Germinal center (tissue), 1 donor: ENCODE results near the gene TIRAP.
A peak's percentile ranks its signal among the peaks of the same experiment; 100 is the strongest.
"Not testable (repeated sequence)": the region's sequence is repeated elsewhere in the genome, so short reads cannot be mapped to it uniquely, and the experiment has no call there.

ENCODE experiments used
- DNase-seq: peaks from one replicate; pipeline ENCODE4 v3.0.0; 2012; ENCODE audit warnings: mixed read lengths, low spot score

TIRAP gene

DNA sequence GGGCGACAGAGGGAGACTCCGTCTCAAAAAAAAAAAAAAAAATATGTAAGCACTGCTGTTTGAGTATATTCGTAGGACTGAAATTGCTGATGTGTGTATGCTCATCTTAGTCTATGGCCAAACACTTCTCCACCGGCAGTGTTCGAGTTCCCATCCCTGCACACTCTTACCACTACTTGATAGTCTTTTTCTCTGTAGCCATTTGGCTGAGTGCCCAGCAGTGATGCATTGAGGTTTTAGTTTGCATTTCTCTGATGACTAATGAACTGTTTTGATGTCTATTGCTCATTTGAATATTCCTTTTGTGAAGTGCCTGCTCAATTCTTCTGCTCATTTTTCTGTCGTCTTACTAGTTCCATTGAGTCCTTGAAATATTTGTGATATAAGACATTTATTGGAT, 1.9 kb downstream of the TIRAP start:
- DNase-seq, result no peak

DNA sequence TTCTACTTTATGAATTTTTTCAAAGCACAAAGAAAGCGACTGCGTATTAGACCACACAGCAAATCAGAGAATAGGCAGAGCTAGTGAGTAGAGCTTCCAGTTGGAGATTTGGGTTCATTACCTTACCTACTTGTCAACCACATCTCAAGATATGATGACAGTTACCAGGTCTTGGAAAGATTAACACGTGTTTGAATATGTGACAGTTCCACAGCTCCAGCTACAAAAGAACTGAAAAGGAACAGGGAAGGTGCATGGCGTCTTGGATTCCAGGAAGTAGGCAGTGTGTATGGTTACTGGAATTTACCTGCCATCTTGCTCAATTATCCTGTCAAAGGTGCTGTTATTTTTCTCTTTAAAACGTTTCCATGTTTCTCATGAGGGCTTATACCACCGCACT, 5.3 kb downstream of the TIRAP start:
- no peak for DNase-seq

DNA sequence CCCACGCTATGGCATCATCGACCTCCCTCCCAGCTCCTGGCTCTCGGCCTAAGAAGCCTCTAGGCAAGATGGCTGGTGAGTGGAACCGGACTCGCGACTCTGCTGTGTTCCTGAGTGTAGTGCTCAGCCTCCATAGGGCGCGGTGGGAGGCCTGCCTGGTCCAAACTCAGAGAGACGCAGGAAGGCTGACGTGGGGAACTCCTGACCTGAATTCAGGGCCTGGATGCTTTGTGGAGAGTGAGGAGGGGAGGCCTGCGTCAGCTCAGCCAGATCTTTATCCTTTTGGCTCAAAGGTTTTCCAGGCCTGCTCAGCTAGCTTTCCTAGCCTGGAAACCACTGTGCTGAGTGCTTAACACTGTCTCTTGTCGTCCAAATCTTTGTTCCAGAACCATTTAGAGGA, 8.0 kb downstream of the TIRAP start:
- no peak for DNase-seq

DNA sequence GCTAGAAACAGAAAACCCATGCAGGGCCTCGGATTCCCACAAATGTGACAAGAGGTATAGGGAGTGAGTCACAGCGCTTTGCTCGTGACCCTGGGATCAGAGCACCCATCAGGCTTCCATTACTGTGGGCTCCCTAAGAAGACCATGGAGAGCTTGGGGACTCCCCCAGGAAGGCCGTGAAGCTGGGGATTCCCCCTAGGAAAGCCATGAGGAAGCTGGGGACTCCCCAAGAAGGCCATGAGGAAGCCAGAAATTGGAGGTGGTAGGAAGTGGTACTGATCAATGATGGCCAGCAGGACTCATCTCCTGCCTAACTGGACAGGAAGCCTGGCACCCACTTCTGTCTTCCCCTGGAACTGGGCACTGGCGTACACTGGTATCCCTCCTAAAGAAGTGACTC, 10.8 kb downstream of the TIRAP start:
- no peak for DNase-seq

- DNase-seq, result no peak
These were observed 14.1 kb downstream of the TIRAP start for GRCh38 chr11:126297004-126297403.

DNA sequence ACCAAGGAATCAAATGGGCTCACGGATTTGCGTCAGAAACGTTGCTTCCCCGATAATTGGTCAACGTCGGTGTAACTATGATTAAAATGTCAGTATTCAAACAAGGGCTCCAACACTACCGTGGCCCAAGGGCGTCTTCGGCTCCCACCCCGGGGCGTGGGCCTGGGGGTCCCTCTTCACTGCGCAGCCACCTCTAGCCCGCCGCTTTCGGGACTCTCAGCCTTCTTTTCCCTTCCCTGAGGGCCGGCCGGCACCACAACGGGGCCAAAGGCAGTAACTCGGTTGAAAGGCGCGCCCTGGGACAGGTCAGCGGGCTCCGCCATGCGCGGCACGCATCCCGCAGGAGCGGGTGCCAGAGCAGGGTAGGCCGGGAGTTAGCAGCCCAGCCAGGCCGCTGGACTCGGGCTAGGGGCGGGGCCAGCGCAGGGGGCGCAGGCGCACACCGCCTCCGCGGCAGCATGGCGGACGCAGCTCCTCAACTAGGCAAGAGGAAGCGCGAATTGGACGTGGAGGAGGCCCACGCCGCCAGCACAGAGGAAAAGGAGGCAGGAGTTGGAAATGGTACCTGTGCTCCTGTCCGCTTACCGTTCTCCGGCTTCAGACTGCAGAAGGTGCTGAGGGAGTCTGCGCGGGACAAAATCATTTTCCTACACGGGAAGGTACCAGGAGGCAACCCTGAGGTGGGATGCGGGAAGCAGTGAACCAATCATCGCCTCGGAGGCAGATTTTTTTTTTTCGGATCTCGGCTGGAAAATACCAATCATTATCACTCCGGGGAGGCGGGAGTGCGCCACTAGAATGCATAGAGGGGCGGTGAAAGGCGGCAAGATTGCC, 20.9 kb downstream of the TIRAP start, which contains the start of gene DCPS:
TSS of gene DCPS (plus strand) at position 438 of the 834 bp plus-strand sequence. CDS start at position 459, 21 bp downstream.
- DNase-seq, result peak; percentile 93

GRCh38 chr11:126304457-126305075, 21.7 kb downstream of the TIRAP start:
- DNase-seq, result no peak

DNA sequence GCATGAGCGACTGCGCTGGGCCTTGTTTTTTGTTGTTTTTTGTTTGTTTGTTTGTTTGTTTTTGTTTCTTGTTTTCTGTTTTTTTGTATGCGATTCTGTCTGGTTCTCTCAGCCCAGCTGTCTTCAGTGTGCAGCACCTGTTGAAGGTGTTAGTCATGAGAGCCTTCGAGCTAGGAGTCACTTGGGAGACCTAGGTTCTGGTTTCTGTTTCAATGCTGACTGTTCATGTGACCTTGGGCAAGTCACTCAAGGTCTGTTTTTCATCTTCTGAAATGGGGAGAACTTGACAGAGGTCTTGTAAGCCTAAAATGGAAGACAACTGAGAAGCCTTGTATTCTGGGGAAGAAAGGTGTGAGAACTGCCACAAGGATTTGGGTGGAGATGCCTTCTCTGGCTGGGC, 22.8 kb downstream of the TIRAP start:
- peak; percentile 34 for DNase-seq

GRCh38 chr11:126307706-126308105, 24.8 kb downstream of the TIRAP start:
- no peak for DNase-seq

DNA sequence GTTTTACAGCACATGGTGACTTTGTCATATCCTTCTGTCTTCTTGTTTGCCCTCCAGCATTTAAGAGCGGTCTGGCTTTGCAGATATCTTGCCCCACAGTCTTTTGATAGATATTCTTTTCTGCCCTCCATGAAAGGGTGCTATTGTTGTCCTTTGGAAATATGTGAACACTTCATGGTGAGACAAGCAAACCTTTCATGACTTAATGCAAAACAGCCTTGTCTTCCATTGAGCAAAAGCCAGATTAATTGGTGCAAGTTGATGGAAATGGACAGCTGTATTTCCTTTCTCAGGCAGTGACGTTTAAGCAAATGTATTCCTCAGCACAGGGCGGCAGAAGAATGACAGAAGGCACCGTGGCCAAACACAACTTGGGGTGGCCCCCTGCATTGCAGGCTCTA, 25.4 kb downstream of the TIRAP start:
- no peak for DNase-seq

- not testable (repeated sequence) for DNase-seq
These were observed 25.9 kb downstream of the TIRAP start for GRCh38 chr11:126308771-126309170.

DNA sequence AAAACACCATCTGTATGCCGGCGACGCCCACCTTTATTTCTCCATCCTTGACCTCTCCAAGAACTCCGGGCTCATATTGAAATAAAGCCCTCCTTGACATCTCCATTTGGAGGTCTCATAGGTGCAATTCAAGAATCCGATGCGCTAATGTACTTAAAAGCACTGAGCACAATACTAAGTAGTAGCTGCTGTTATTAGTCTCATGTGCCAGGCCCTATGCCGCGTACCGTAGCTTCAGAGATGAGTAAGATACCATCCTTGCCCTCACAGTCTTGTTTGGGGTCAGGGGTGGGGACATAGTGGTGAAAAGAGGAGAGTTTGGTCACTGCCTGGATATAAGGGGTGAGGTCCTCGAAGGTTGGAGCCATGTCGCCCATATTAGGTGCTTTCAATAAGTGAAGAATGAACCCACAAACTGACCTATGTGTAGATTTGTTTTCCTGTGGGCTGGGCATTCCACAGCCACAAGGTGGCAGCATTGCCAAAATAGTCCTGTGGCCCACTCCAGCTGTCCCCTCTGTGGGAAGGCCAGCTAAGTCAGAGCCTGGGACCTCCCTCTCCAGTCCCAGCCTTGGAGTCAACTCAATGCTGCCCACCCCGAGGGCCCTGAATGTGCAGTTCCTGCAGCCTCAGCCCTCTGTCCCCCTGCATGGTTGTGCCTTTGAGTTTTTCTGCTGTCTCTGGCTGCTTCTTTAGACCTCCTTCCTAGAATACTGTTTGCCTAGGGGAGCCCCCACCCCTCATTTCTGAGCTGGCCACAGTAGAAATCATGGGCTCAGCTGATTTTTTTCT, 27.5 kb downstream of the TIRAP start:
- DNase-seq, result peak; percentile 47

GRCh38 chr11:126310992-126311310, 28.1 kb downstream of the TIRAP start:
- no peak for DNase-seq

DNA sequence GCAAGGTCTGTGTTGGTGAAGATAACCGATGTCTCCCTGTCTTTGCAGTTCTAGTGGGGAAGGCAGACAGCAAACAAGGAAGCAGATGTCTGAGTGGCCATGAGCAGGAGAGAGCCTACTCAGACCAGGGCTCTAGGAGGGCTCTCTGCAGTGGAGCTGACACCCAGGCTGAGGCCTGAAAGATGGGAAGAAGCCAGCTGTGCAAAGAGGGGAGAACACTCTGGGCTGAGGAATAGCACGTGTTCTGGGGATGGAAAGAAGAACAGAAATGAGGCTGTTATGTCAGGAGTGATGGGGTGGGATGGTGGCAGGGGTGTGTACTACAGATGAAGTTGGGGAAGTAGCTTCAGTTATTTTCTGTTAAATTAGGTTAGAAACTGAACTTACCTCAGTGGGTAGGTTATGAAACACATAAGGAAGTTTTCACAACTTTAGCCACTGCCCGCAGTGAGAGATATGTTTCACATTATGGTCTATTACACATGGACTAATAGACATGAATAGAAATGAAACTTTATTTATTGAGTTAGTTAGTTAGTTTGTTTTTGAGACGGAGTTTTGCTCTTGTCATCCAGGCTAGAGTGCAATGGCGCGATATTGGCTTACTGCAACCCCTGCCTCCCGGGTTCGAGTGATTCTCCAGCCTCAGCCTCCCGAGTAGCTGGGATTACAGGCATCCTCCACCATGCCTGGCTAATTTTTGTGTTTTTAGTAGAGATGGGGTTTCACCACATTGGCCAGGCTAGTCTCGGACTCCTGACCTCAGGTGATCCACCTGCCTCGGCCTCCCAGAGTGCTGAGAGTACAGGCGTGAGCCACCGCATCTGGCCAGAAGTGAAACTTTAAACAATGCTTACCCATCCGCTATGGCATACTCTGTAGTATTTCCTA, 28.8 kb downstream of the TIRAP start:
- DNase-seq, result no peak

- DNase-seq, result no peak
These were observed 30.1 kb downstream of the TIRAP start for GRCh38 chr11:126312961-126313360.

DNA sequence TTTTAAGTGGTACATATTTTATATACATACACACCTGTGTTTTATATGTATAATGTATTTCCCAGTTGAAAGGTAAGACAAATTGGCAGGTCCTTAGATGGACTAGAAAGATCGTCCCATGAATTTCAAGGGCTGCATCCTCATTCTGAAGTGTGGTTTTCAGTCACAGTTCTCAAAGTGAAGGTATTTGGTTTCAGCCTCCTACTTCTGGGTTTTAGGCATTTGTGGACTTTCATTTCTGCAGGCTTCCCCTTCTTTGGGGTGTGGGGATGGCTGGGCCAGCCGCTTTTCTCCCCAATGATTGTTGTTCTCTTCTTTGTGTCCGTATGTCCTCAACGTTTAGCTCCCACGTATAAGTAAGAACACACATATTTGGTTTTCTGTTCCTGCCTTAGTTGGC, 30.9 kb downstream of the TIRAP start:
- no peak for DNase-seq

- no peak for DNase-seq
These were observed 34.5 kb downstream of the TIRAP start for GRCh38 chr11:126317432-126317755.

DNA sequence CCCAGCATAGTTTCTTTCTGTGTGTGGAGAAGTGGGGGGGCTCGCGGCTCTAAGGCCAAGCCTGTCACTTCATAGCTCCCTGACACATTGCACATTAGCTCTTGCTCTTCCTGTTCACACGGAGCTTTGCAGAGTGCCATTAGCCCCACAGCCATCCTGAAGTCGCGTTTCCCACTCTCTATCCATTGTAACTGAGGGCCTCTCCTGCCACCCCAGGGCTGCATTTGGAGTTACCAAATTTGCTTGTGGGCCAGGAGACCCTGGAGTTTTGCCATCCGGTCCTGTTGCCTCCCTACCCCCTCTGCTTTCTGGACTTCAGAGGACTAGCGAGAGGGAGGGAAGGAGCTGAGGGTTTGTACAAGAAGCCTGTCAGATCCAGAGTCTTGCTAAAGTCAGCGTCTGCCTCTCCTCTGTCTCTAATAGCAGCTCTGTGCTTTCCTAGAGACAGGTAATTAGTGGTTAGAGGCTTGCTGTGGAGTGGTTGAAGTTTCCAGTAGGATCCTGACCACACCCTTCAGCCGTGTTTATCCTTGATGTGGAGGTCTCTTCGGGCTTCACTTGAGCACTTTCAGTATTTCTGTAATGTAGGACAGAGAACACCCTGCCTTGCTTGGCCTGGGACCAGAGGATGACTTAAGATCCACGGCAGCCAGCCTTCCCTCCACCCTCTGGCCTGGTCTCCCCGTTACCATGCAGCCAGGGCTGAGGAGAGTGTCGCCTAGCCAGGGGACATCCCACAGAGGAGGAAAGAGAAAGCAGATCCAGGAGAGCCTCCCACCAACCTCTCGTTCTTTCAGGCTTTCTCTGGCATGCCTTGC, 35.1 kb downstream of the TIRAP start:
- no peak for DNase-seq

DNA sequence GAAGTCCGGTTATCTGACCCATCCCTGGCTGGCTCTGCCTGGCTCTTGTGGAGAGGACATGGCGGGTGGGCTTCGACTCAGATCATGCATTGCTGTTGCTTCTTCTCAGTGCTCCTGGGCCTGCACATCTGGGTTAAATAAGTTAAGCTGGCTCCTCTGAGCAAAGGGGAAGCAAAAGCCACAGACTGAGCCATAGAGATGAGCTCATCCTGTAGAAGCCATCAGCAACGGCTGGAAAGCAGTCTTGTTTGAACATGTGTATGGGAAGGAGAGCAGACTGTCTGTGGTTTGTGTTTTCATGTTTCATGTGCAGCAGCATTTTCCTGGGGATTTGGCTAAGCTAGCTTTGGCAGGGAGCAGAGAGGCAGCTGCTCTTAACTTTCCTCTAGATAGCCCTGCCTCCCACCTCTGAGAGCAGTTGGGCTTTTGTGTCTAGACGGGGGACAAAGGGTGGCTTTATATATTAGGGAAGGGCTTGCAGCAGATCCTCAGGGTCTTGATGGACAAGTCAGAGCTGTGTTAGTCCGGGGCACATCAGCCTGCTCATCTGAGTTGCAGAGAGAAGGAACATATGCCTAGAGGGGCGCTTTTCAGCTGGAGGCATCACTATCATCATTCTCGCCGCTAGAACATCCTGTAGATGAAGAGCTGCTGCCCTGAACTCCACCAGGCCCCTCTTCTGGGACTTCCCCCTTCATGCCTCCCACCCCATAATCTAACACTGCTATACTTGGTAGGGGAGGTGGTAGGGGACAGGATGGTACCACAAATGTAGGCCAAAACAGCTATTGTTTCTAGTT, 35.9 kb downstream of the TIRAP start:
- no peak for DNase-seq

GRCh38 chr11:126319374-126319740, 36.5 kb downstream of the TIRAP start:
- DNase-seq, result no peak
